DOHH2 (cell line): ENCODE data around the gene PHF21A.

Experiments used
- H3F3A ChIP-seq: fragments of 200-600 bp; sonication (generic), shearing (Covaris generic); 2 replicates; pipeline ENCODE4 v1.6.0; 2016; ENCODE audit warnings: antibody characterized with exemption, mild to moderate bottlenecking; ENCODE audit not compliant: control insufficient read depth, insufficient read depth
- H3K27ac ChIP-seq: fragments of 200-600 bp; sonication (generic); 2 replicates; pipeline ENCODE4 v1.5.1; 2014; ENCODE audit warnings: low read depth, mild to moderate bottlenecking, low read length, moderate library complexity
- H3K27me3 ChIP-seq: fragments of 200-600 bp; sonication (generic); 2 replicates; pipeline ENCODE4 v1.6.1; 2014; ENCODE audit warnings: mild to moderate bottlenecking, low read length, mixed read lengths; ENCODE audit not compliant: control insufficient read depth
- H3K36me3 ChIP-seq: fragments of 200-600 bp; sonication (generic); 2 replicates; pipeline ENCODE4 v1.6.1; 2014; ENCODE audit warnings: mild to moderate bottlenecking, low read length, moderate library complexity, mixed read lengths; ENCODE audit not compliant: control insufficient read depth
- H3K4me1 ChIP-seq: fragments of 200-600 bp; sonication (generic); 2 replicates; pipeline ENCODE4 v1.6.1; 2014; ENCODE audit warnings: mild to moderate bottlenecking, low read length, mixed read lengths; ENCODE audit not compliant: control insufficient read depth
- H3K4me2 ChIP-seq: fragments of 200-600 bp; sonication (generic); 2 replicates; pipeline ENCODE4 v1.6.0; 2014; ENCODE audit warnings: mild to moderate bottlenecking, low read length, moderate library complexity
- H3K4me3 ChIP-seq: fragments of 200-600 bp; sonication (generic); 2 replicates; pipeline ENCODE4 v1.5.1; 2014; ENCODE audit warnings: mild to moderate bottlenecking, low read length, mixed read lengths
- H3K79me2 ChIP-seq: fragments of 200-600 bp; sonication (generic); 2 replicates; pipeline ENCODE4 v1.6.1; 2014; ENCODE audit warnings: mild to moderate bottlenecking, low read length, mixed read lengths; ENCODE audit not compliant: control insufficient read depth
- H3K9me2 ChIP-seq: fragments of 200-600 bp; sonication (generic); replicated peaks from 2 replicates; pipeline ENCODE4 v1.6.1; 2014; ENCODE audit warnings: mild to moderate bottlenecking, low read length, mixed read lengths; ENCODE audit not compliant: control insufficient read depth
- H3K9me3 ChIP-seq: fragments of 200-600 bp; sonication (generic); 2 replicates; pipeline ENCODE4 v1.6.1; 2014; ENCODE audit warnings: antibody characterized with exemption, low read length, mixed read lengths; ENCODE audit not compliant: control insufficient read depth, insufficient read depth
- H4K20me1 ChIP-seq: fragments of 200-600 bp; sonication (generic); 2 replicates; pipeline ENCODE4 v1.6.0; 2014; ENCODE audit warnings: low read depth, mild to moderate bottlenecking, antibody characterized with exemption, low read length, moderate library complexity; ENCODE audit not compliant: control insufficient read depth, insufficient read depth
- CTCF ChIP-seq: fragments of 200-600 bp; sonication (generic); IDR thresholded peaks from one replicate; pipeline ENCODE4 v1.5.1; 2014; ENCODE audit warnings: antibody characterized with exemption, mild to moderate bottlenecking, low read depth, low read length; ENCODE audit not compliant: poor library complexity, severe bottlenecking
- EZH2phosphoT487 ChIP-seq: fragments of 200-600 bp; sonication (generic); IDR thresholded peaks from 2 replicates; pipeline ENCODE4 v1.6.1; 2017; ENCODE audit warnings: borderline replicate concordance, mild to moderate bottlenecking, antibody characterized with exemption, low read length, moderate library complexity, mixed read lengths

The PHF21A gene

GRCh38 chr11:46149826-46150225 lies 28.6 kb upstream of the PHF21A start:
- no peaks in the 10 kb centered on the region for H3K9me2 ChIP-seq
- H4K20me1 ChIP-seq, result no peaks in the 10 kb centered on the region
- H3F3A ChIP-seq, result no peaks in the 10 kb centered on the region
- no peak for TF ChIP-seq CTCF
- no peak for TF ChIP-seq EZH2phosphoT487
- no peaks in the 10 kb centered on the region for H3K4me1 ChIP-seq
- H3K4me3 ChIP-seq, result no peak overlapping the region
- H3K27ac ChIP-seq, result no peak overlapping the region
- H3K4me2 ChIP-seq, result no peak overlapping the region
- peaks cover 24% of the 10 kb centered on the region for H3K27me3 ChIP-seq
- no peaks in the 10 kb centered on the region for H3K79me2 ChIP-seq
- H3K36me3 ChIP-seq, result no peaks in the 10 kb centered on the region
- no peaks in the 10 kb centered on the region for H3K9me3 ChIP-seq

GRCh38 chr11:46149342-46149741 lies 28.1 kb upstream of the PHF21A start:
- Histone ChIP-seq H3K79me2 (no peaks in the 10 kb centered on the region), H3F3A (no peaks in the 10 kb centered on the region), H3K36me3 (no peaks in the 10 kb centered on the region), H3K9me3 (no peaks in the 10 kb centered on the region), H3K4me3 (no peak overlapping the region), H3K9me2 (no peaks in the 10 kb centered on the region), H3K27me3 (peaks cover 24% of the 10 kb centered on the region), H3K4me1 (no peaks in the 10 kb centered on the region), H4K20me1 (no peaks in the 10 kb centered on the region), H3K27ac (no peak overlapping the region), H3K4me2 (no peak overlapping the region)
- TF ChIP-seq CTCF (no peak), EZH2phosphoT487 (no peak)

- H3K79me2 ChIP-seq, result no peaks in the 10 kb centered on the region
- H3K27me3 ChIP-seq, result peaks cover 24% of the 10 kb centered on the region
- H4K20me1 ChIP-seq, result no peaks in the 10 kb centered on the region
- no peak overlapping the region for H3K27ac ChIP-seq
- no peaks in the 10 kb centered on the region for H3F3A ChIP-seq
- H3K4me1 ChIP-seq, result no peaks in the 10 kb centered on the region
- TF ChIP-seq EZH2phosphoT487 (no peak), CTCF (no peak)
- H3K9me2 ChIP-seq, result no peaks in the 10 kb centered on the region
- no peak overlapping the region for H3K4me3 ChIP-seq
- no peaks in the 10 kb centered on the region for H3K9me3 ChIP-seq
- H3K36me3 ChIP-seq, result no peaks in the 10 kb centered on the region
- no peak overlapping the region for H3K4me2 ChIP-seq
Observed at GRCh38 chr11:46144741-46145140, 23.5 kb upstream of the PHF21A start.
